HAP-1 (cell line): ENCODE data around the gene SHISAL2B.

Source experiments
- DNase-seq, 2 experiments: peaks; one replicate each; pipeline ENCODE4 v3.0.0-alpha.2; 2016 to 2020; ENCODE audit warnings: low spot score in 2 of 2
- H3K27me3 ChIP-seq: fragments of 250-450 bp; sonication (Bioruptor Pico); 2 replicates; pipeline ENCODE4 v1.5.1; 2020; ENCODE audit warnings: low read depth, mild to moderate bottlenecking, moderate library complexity
- H3K36me3 ChIP-seq: fragments of 250-450 bp; sonication (Bioruptor Pico); replicated peaks from 2 replicates; pipeline ENCODE4 v1.5.1; 2020; ENCODE audit warnings: mild to moderate bottlenecking
- H3K4me1 ChIP-seq: fragments of 250-450 bp; sonication (Bioruptor Pico); 2 replicates; pipeline ENCODE4 v1.5.1; 2020; ENCODE audit warnings: mild to moderate bottlenecking
- H3K4me3 ChIP-seq: fragments of 250-450 bp; sonication (Bioruptor Pico); 2 replicates; pipeline ENCODE4 v1.5.1; 2020; ENCODE audit warnings: mild to moderate bottlenecking, moderate library complexity
- H3K9me3 ChIP-seq: fragments of 250-450 bp; sonication (Bioruptor Pico); 2 replicates; pipeline ENCODE4 v1.5.1; 2020; ENCODE audit warnings: mild to moderate bottlenecking, moderate library complexity
- in situ Hi-C: fragments of 300-500 bp; cut with MboI; formaldehyde crosslinking; loops from 3 replicates; pipeline ENCODE4 v1.14.3; 2020; ENCODE audit warnings: low sequenced_read_pairs, inconsistent platforms, mixed read lengths

The SHISAL2B gene

GRCh38 chr5:64727150-64727549 lies 36.8 kb downstream of the SHISAL2B start:
- no peaks in the 10 kb centered on the region for H3K9me3 ChIP-seq
- no peak overlapping the region for H3K4me3 ChIP-seq
- DNase-seq, result no peak
- H3K36me3 ChIP-seq, result peaks cover 6% of the 10 kb centered on the region; the same call in 1 of the 2 replicates
- no peaks in the 10 kb centered on the region for H3K4me1 ChIP-seq
- in situ Hi-C loops, result no loop called here
- no peaks in the 10 kb centered on the region for H3K27me3 ChIP-seq

- peaks cover 16% of the 10 kb centered on the region for H3K36me3 ChIP-seq
Measured at GRCh38 chr5:64742411-64742810, 52.1 kb downstream of the SHISAL2B start.

DNA sequence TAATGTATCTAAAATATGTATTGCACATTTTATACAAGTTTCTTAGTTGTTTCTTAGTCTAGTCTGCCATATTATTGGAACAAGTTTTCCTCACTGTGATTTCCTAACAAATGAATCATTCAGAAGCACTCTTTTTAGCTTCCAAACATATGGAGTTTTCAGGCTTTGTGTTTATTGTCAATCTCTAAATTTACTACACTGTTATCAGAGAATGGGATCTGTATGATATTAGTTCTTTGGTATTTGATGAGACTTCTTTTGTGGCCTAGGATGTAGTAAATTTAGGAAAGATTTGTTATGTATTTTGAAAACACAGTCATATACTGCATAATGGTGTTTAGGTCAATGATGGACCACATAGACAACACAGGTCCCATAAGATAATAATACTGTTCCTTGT lies 52.5 kb downstream of the SHISAL2B start:
- Histone ChIP-seq H3K4me3 (no peak overlapping the region), H3K9me3 (no peaks in the 10 kb centered on the region), H3K4me1 (peaks cover 3% of the 10 kb centered on the region; the same call in 1 of the 2 replicates), H3K36me3 (peaks cover 16% of the 10 kb centered on the region), H3K27me3 (no peaks in the 10 kb centered on the region)
- no peak for DNase-seq
- in situ Hi-C loops, result no loop called here

More at GRCh38 chr5:64742411-64742810, 52.1 kb downstream of the SHISAL2B start:
- Histone ChIP-seq H3K4me1 (peaks cover 3% of the 10 kb centered on the region; the same call in 1 of the 2 replicates), H3K4me3 (no peak overlapping the region), H3K27me3 (no peaks in the 10 kb centered on the region), H3K9me3 (no peaks in the 10 kb centered on the region)
- no peak for DNase-seq
- in situ Hi-C loops, result no loop called here

DNA sequence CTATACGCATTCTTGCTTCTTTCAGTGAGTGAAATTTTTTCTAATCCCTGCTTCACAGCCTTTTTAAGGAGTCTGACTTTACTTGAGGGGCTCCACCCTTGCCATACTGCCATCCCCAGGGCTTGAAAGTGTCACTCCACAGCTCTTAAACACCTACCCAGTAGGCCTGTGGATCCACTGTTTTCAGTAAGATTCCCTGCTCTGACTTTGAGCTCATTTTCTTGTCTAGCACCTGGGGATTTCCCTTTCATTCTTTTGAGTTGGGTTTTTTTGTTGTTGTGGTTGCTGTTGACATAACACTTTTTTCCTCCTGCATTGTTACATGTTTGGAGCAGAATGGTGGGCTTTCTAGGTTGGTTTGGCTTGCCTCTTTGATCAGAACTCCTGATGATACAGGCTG lies 54.6 kb downstream of the SHISAL2B start:
- Histone ChIP-seq H3K4me3 (no peak overlapping the region), H3K9me3 (no peaks in the 10 kb centered on the region), H3K4me1 (peaks cover 3% of the 10 kb centered on the region; the same call in 1 of the 2 replicates), H3K36me3 (no peaks in the 10 kb centered on the region; the same call in none of the 2 replicates), H3K27me3 (no peaks in the 10 kb centered on the region)
- in situ Hi-C loops, result no loop called here
- no peak for DNase-seq

GRCh38 chr5:64746446-64746845 lies 56.1 kb downstream of the SHISAL2B start:
- H3K27me3 ChIP-seq, result no peaks in the 10 kb centered on the region
- in situ Hi-C loops, result no loop called here
- no peak overlapping the region for H3K4me3 ChIP-seq
- peaks cover 3% of the 10 kb centered on the region; the same call in 1 of the 2 replicates for H3K4me1 ChIP-seq
- H3K36me3 ChIP-seq, result no peaks in the 10 kb centered on the region; the same call in 1 of the 2 replicates
- no peaks in the 10 kb centered on the region for H3K9me3 ChIP-seq
- no peak for DNase-seq

- in situ Hi-C loops, result no loop called here
- Histone ChIP-seq H3K4me1 (peaks cover 3% of the 10 kb centered on the region; the same call in 1 of the 2 replicates), H3K27me3 (no peaks in the 10 kb centered on the region), H3K36me3 (no peaks in the 10 kb centered on the region; the same call in none of the 2 replicates), H3K4me3 (no peak overlapping the region), H3K9me3 (no peaks in the 10 kb centered on the region)
- no peak for DNase-seq
Measured at GRCh38 chr5:64749385-64749784, 59.1 kb downstream of the SHISAL2B start.

DNA sequence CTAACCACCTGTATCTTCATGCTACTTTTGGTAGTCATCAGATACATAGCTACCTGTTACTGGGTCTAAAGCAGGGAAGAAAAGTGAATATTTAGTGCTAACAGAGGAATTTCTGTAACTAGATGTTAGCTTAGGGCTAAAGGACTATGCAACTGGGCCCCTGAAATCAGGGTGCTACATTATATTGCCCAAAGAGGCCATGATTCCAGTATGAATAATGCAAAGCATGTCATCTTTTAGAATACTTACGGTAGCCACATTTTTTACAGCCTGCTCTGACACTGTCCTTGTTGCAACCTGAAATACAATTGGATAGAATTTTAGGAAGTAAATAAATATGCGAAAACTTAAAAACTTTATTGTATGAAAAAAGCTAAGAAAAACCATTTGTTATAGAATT lies 63.8 kb downstream of the SHISAL2B start:
- H3K9me3 ChIP-seq, result no peaks in the 10 kb centered on the region
- no peaks in the 10 kb centered on the region; the same call in none of the 2 replicates for H3K36me3 ChIP-seq
- no peak overlapping the region for H3K4me3 ChIP-seq
- no peaks in the 10 kb centered on the region for H3K4me1 ChIP-seq
- no peaks in the 10 kb centered on the region for H3K27me3 ChIP-seq
- in situ Hi-C loops, result no loop called here
- DNase-seq, result no peak

GRCh38 chr5:64758901-64759300 lies 68.6 kb downstream of the SHISAL2B start:
- no peaks in the 10 kb centered on the region for H3K9me3 ChIP-seq
- in situ Hi-C loops, result no loop called here
- no peak for DNase-seq
- H3K4me1 ChIP-seq, result peaks cover 18% of the 10 kb centered on the region
- no peaks in the 10 kb centered on the region for H3K27me3 ChIP-seq
- H3K36me3 ChIP-seq, result no peaks in the 10 kb centered on the region; the same call in 1 of the 2 replicates
- H3K4me3 ChIP-seq, result no peak overlapping the region

DNA sequence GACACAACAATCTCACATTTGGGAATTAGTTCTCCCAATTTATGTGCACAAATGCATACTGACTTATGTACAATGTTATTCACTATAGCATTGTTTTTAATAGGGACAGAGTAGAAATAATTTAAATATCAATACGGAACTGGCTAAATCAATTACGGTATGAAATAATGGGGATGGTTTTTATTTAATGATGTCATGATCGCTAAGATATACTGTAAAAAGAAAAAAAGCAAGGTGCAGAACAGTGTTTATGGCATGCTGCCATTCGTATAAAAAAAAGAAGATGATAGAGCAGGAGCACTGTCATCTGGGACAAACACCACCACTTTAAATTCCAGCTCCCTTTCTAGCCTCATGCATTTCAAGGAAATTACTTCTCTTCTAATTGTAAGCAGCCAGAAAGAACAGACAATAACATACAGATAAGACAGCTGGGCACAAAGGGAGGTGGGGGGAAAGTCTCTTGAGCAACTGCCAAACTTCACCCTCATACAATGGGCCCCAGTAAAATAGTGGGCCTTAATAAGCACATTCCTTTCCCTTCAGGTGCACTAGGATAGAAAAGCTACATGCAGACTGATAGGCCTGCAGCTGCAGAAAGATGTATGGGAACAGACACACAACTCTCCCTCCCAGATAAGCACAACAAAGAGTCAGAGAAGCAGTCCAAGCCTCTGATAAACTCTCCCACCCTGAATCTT lies 69.8 kb downstream of the SHISAL2B start:
- DNase-seq, result peak; percentile 38 to 50

GRCh38 chr5:64763948-64764503 lies 73.7 kb downstream of the SHISAL2B start:
- H3K36me3 ChIP-seq, result 0 out of 2 replicates have a peak, but pooled peaks cover 4% of the 10 kb centered on the region
- peaks cover 38% of the 10 kb centered on the region for H3K4me1 ChIP-seq
- no peak overlapping the region for H3K4me3 ChIP-seq
- in situ Hi-C loops, result no loop called here
- no peaks in the 10 kb centered on the region for H3K9me3 ChIP-seq
- DNase-seq, result peak; percentile 29 to 53
- H3K27me3 ChIP-seq, result no peaks in the 10 kb centered on the region

More for the DNA sequence above, 69.8 kb downstream of the SHISAL2B start:
- H3K9me3 ChIP-seq, result no peaks in the 10 kb centered on the region
- H3K4me1 ChIP-seq, result peaks cover 28% of the 10 kb centered on the region
- no peaks in the 10 kb centered on the region for H3K36me3 ChIP-seq
- in situ Hi-C loops, result no loop called here
- no peak overlapping the region for H3K4me3 ChIP-seq
- no peaks in the 10 kb centered on the region for H3K27me3 ChIP-seq

- H3K27me3 ChIP-seq, result no peaks in the 10 kb centered on the region
- DNase-seq, result no peak
- in situ Hi-C loops, result no loop called here
- peaks cover 36% of the 10 kb centered on the region for H3K4me1 ChIP-seq
- H3K9me3 ChIP-seq, result no peaks in the 10 kb centered on the region
- no peak overlapping the region for H3K4me3 ChIP-seq
- H3K36me3 ChIP-seq, result 0 out of 2 replicates have a peak, but pooled peaks cover 4% of the 10 kb centered on the region
Measured at GRCh38 chr5:64765804-64766504, 75.7 kb downstream of the SHISAL2B start.

GRCh38 chr5:64766941-64767340 lies 76.6 kb downstream of the SHISAL2B start:
- Histone ChIP-seq H3K9me3 (no peaks in the 10 kb centered on the region), H3K4me3 (peak overlapping the region; percentile 75), H3K4me1 (peaks cover 31% of the 10 kb centered on the region), H3K27me3 (no peaks in the 10 kb centered on the region), H3K36me3 (0 out of 2 replicates have a peak, but pooled peaks cover 4% of the 10 kb centered on the region)
- DNase-seq, result no peak
- in situ Hi-C loops, result no loop called here
